Stomach (tissue), 9 donors: Measurements from ENCODE around the gene FOXK2. TPM values are rescaled to one million over a fixed set of nuclear protein-coding genes. Genes with fewer than 3 reads are reported as not detected.

Experiments
- DNase-seq, 2 donors: peaks; one replicate each; pipeline versions ENCODE4 v3.0.0 to v3.0.0-alpha.2; 2013 to 2019
- H3K27ac ChIP-seq, 5 donors: fragments of 200-600 bp in 4 of 5; sonication (generic) in 4 of 5; one replicate each; pipeline ENCODE4 v1.5.1; 2013 to 2019; ENCODE audit warnings: mild to moderate bottlenecking in 1 of 5, moderate library complexity in 1 of 5
- H3K27me3 ChIP-seq, 3 donors: fragments of 200-600 bp; sonication (generic); one replicate each; pipeline ENCODE4 v1.5.1; 2017 to 2019; ENCODE audit warnings: mixed run types in 1 of 3
- H3K36me3 ChIP-seq, 4 donors: fragments of 200-600 bp; sonication (generic); 1 replicate in 3 of 4; 2 replicates in 1 of 4; pipeline ENCODE4 v1.5.1; 2016 to 2019
- H3K4me1 ChIP-seq, 4 donors: fragments of 200-600 bp; sonication (generic); one replicate each; pipeline ENCODE4 v1.5.1; 2016 to 2019
- H3K4me3 ChIP-seq, 4 donors: fragments of 200-600 bp; sonication (generic) in 3 of 4; one replicate each; pipeline ENCODE4 v1.5.1; 2016 to 2019; ENCODE audit warnings: mild to moderate bottlenecking in 1 of 4
- H3K9me3 ChIP-seq, 4 donors: fragments of 200-600 bp; sonication (generic); one replicate each; pipeline ENCODE4 v1.5.1; 2016 to 2019
- CTCF ChIP-seq, 7 experiments: fragments of 450-650 bp in 4 of 7; fragments of 200-600 bp in 3 of 7; sonication (generic) in 3 of 7; IDR thresholded peaks; one replicate each; pipeline ENCODE4 v1.5.1; 2016 to 2019; ENCODE audit warnings: antibody characterized with exemption in 7 of 7, control low read depth in 2 of 7, mild to moderate bottlenecking in 1 of 7
- EP300 ChIP-seq: sonication (generic); formaldehyde crosslinking; IDR thresholded peaks from one replicate; pipeline ENCODE4 v1.6.1; 2017; ENCODE audit warnings: antibody characterized with exemption
- POLR2A ChIP-seq, 4 donors: fragments of 450-650 bp; IDR thresholded peaks; one replicate each; pipeline ENCODE4 v1.6.1; 2016; ENCODE audit warnings: antibody characterized with exemption in 4 of 4, control low read depth in 2 of 4, mild to moderate bottlenecking in 1 of 4, moderate library complexity in 1 of 4
- POLR2AphosphoS5 ChIP-seq, 3 donors: sonication (generic); formaldehyde crosslinking; IDR thresholded peaks; one replicate each; pipeline ENCODE4 v1.6.1; 2016; ENCODE audit warnings: antibody characterized with exemption in 3 of 3
- WGBS, 5 donors: extraction: QIAGEN DNeasy Blood & Tissue Kit in 3 of 5; methylation state at CpG; one replicate each; pipeline versions ENCODE4 v1.1.5 to v1.1.7; 2013 to 2018; 5-methylcytosine and 5-hydroxymethylcytosine counted together
- intact Hi-C: fragments of 100-400 bp; cut with DNase I; formaldehyde crosslinking; loops from one replicate; pipeline ENCODE4 v1.15.1; 2023; ENCODE audit warnings: low total_unique reads
- polyA plus RNA-seq, 3 donors: library from polyadenylated mRNA; stranded (reverse); fragments of 200-250 nt; gene quantifications; one replicate each; pipeline ENCODE4 v1.2.3, GENCODE V29; 2013
- total RNA-seq, 5 donors: library from RNA; depleted of rRNA; stranded (reverse); fragments of >200 nt; gene quantifications; one replicate each; pipeline versions ENCODE4 v1.1.0 to v1.2.3, GENCODE V29; 2014 to 2016
- donor health status: healthy with polysubstance abuse.
- donor health status: Bipolar disorder and iron deficiency.
- donor health status: healthy.

The FOXK2 gene
- total and polyA plus RNA-seq, 8 donors: 12.8 to 71.8 (median 31.9) TPM

- intact Hi-C loops: no loop called here
- Histone ChIP-seq H3K27ac (peak overlapping the region in 2 of 5 donors; percentile 32 to 58), H3K4me1 (peaks cover 39 to 63% (median 48%) of the 10 kb centered on the region in 4 donors), H3K9me3 (no peaks in the 10 kb centered on the region), H3K4me3 (no peak overlapping the region), H3K36me3 (peaks cover 18 to 61% (median 59%) of the 10 kb centered on the region in 4 donors), H3K27me3 (no peaks in the 10 kb centered on the region)
- no peak for TF ChIP-seq CTCF (IDR thresholded peaks at IDR 0.05)
- no peak for TF ChIP-seq EP300
- peak in 1 of 3 donors; percentile 54 for TF ChIP-seq POLR2AphosphoS5 (IDR thresholded peaks at IDR 0.05)
- WGBS, 5 donors: 68 to 91% (median 79%) methylated on average over 17 to 21 of the region's 21 CpGs
- DNase-seq: peak in 1 of 2 donors; percentile 41
Observed at GRCh38 chr17:82595893-82596292, 76.4 kb downstream of the FOXK2 start.

GRCh38 chr17:82596296-82596695 lies 76.8 kb downstream of the FOXK2 start:
- Histone ChIP-seq H3K36me3 (peaks cover 22 to 65% (median 63%) of the 10 kb centered on the region in 4 donors), H3K27ac (peak overlapping the region in 2 of 5 donors; percentile 32 to 58), H3K4me3 (no peak overlapping the region), H3K27me3 (no peaks in the 10 kb centered on the region), H3K9me3 (no peaks in the 10 kb centered on the region), H3K4me1 (peaks cover 35 to 59% (median 45%) of the 10 kb centered on the region in 4 donors)
- WGBS, 5 donors: 73 to 85% (median 81%) methylated on average over 16 of the region's 16 CpGs
- DNase-seq: no peak
- TF ChIP-seq EP300: no peak
- no peak for TF ChIP-seq CTCF (IDR thresholded peaks at IDR 0.05)
- TF ChIP-seq POLR2A (IDR thresholded peaks at IDR 0.05): no peak
- no peak for TF ChIP-seq POLR2AphosphoS5 (IDR thresholded peaks at IDR 0.05)
- intact Hi-C loops: no loop called here

DNA sequence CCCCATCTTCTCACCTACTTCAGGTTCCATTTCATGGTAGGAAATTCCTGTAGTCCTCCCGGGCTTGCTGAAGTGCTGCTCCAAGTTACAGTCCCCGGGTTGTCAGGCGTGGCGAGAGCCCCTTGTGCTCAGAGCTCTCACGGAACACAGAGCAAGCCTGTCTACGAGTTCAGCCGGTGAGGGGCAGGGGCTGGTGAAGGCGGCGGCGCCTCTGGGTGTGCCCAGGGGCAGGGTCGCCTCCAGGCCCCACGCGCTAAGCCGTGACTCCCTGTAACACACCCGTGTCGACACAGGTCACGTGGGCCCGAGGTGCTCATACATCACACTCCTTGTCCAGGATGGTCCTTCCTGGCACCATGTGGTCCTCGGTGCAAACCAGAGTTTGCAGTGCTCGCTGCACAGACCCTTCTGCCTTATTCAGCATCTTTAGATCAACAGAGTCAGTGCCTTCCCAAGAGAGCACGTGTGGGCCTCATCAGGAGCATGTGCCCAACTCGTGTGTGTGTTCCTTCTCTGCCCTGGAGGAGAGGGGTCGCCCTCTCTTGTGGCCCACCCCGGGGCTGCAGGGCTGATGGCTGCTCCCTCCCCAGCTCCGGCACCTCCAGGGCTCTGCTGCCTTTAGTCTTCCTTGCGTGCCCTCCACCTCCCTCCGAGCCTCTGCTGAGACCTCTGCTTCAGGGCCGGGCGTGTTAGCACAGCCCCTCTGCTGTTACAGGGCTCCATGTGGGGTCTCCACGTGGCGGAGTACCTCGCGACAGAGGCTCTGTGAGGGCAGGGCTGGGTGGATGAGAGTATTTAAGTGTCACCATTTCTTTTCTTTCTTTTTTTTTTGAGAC lies 77.5 kb downstream of the FOXK2 start:
- no peak for DNase-seq
- no peaks in the 10 kb centered on the region for H3K9me3 ChIP-seq
- no peak overlapping the region for H3K27ac ChIP-seq
- intact Hi-C loops: no loop called here
- 88 to 92% (median 90%) methylated on average over 18 to 33 of the region's 33 CpGs for WGBS, 5 donors
- H3K27me3 ChIP-seq: no peaks in the 10 kb centered on the region
- H3K36me3 ChIP-seq: peaks cover 29 to 73% (median 70%) of the 10 kb centered on the region in 4 donors
- TF ChIP-seq CTCF (IDR thresholded peaks at IDR 0.05) (no peak), POLR2AphosphoS5 (IDR thresholded peaks at IDR 0.05) (no peak), EP300 (no peak), POLR2A (IDR thresholded peaks at IDR 0.05) (no peak)
- peaks cover 28 to 52% (median 37%) of the 10 kb centered on the region in 4 donors for H3K4me1 ChIP-seq
- H3K4me3 ChIP-seq: no peak overlapping the region

DNA sequence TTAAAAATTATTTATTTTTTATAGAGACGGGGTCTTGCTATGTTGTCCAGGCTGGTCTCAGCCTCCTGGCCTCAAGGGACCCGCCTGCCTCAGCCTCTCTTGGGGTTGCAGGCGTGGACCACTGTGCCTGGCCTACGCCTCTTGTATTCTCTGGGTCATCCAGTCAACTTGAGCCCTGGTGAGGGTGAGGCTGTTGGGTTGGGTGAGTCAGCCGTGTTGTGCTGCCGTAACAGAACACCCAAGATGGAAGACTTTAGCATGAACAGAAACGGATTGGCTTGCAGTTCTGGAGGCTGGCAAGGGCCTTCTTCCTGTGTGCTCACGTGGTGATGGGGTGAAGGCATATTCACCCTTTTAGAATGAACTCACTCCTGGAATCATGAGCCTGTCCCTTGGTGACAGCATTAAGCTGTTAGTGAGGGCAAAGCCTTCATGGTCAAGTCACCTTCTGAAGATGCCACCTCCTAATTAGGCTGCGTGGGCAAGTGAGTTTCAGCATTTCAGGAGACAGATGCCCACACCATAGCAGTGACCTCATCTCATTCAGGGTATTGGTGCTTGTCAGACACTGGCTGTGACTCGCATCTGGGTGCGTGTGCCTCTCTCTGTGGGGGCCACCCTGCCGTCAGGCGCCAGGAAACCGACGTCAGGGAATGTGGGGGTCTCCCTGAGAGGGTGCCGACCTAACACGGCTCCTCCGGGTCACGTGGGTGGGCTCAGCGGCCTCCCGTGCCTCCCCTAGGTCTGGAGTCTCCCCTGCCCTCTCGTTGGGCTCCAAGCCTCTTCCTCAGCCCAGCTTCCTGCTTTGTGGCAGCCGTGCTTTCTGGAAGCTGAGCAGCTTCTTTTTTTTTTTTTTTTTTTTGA lies 79.0 kb downstream of the FOXK2 start:
- H3K9me3 ChIP-seq: no peaks in the 10 kb centered on the region
- TF ChIP-seq EP300: no peak
- TF ChIP-seq POLR2AphosphoS5 (IDR thresholded peaks at IDR 0.05): no peak
- TF ChIP-seq CTCF (IDR thresholded peaks at IDR 0.05): no peak
- no peak for TF ChIP-seq POLR2A (IDR thresholded peaks at IDR 0.05)
- no peak overlapping the region for H3K4me3 ChIP-seq
- peaks cover 42 to 87% (median 84%) of the 10 kb centered on the region in 4 donors for H3K36me3 ChIP-seq
- peaks cover 22 to 49% (median 24%) of the 10 kb centered on the region in 4 donors for H3K4me1 ChIP-seq
- intact Hi-C loops: no loop called here
- no peak overlapping the region for H3K27ac ChIP-seq
- DNase-seq: no peak
- 83 to 88% (median 85%) methylated on average over 19 to 23 of the region's 23 CpGs for WGBS, 5 donors
- no peaks in the 10 kb centered on the region for H3K27me3 ChIP-seq
